GM21576 (cell line): ENCODE data around the gene PAN2.
"Not testable (repeated sequence)": the region's sequence is repeated elsewhere in the genome, so short reads cannot be mapped to it uniquely, and the experiment has no call there.

Experiments used
- ATAC-seq: cut with Tn5 transposase; IDR thresholded peaks from one replicate; pipeline ENCODE4 v1.9.1; 2021; ENCODE audit warnings: mild to moderate bottlenecking, moderate library complexity; ENCODE audit not compliant: unreplicated experiment

Gene PAN2

DNA sequence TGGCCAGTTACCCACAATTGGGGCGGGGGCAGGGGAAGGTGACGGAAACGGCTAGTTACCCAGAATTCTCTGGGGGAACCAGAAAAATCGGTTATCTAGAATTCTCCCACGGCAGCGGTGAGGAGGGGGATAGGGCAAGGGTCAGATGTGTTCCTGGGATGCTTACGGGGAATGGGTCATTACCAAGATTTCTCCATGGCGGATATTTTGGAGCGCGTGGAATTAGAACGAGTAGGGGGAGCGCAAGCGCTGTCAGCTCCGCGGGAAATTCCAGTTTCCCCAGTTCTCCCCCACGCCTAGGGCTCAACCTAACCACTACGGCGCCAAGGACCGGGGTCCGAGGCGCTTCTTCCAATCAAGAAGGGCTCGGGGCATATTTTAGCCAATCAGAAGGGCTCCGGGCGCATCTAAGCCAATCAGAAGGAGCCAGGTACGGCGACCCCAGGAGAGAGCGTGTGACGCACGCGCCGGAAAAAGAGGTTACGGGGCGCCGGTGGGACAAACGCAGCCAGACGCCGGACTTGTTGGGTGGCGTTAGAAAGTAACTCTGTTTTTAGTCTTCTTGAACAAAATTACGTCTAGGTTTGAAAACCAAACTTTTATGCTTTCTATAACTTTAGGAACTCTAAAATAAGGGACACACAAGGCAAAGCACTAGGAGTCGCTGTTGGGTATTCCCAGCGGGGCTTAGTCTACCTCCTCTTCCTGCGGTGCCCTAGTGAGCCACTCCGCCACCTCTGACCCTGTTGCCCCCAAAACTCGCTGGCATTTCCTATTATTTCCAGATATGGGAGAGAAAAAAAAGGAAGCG, at the start of gene PAN2:
PAN2 (minus strand) TSS at position 322 of the 811 bp plus-strand sequence. CDS start 906 bp downstream, outside the sequence.
- peak; percentile 88 for ATAC-seq

GRCh38 chr12:56382611-56383010, 48.8 kb upstream of the PAN2 start:
- no peak for ATAC-seq

GRCh38 chr12:56377989-56378316, 44.2 kb upstream of the PAN2 start:
- ATAC-seq: no peak

GRCh38 chr12:56377310-56377988, 43.6 kb upstream of the PAN2 start:
- no peak for ATAC-seq

DNA sequence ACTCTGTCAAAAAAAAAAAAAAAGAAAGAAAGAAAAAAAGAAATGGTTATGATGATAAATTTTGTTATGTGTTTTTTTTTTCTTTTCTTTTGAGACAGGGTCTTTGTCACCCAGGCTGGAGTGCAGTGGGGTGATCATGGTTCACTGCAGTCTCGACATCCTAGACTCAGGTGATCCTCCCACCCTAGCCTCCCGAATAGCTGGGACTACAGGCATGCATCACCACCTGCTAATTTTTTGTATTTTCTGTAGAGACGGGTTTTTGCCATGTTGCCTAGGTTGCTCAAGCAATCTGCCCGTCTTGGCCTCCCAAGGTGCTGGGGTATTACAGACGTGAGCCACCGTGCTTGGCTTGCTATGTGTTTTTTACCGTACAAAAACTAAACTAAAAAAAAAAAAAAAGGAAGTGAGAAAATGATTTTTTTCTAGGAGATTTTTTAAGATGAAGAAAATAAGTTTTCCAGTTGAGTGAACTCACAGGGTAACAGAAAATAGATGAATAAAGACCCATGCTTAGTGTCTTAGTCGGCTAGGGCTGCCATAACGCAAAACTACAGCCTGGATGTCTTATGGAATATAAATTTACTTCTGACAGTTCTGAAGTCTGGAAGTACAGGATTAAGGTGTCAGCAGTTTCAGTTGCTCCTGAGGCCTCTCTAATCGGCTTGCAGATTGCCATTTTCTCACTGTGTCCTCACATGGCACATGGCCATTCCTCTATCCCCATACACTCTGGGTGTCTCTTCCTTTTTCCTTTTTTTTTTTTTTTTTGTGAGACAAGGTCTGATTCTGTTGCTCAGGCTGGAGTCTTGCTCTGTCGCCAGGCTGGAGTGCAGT, 42.0 kb upstream of the PAN2 start:
- peak; percentile 70 for ATAC-seq

- ATAC-seq: peak; percentile 34
These were observed 41.2 kb upstream of the PAN2 start for GRCh38 chr12:56374726-56375597.

DNA sequence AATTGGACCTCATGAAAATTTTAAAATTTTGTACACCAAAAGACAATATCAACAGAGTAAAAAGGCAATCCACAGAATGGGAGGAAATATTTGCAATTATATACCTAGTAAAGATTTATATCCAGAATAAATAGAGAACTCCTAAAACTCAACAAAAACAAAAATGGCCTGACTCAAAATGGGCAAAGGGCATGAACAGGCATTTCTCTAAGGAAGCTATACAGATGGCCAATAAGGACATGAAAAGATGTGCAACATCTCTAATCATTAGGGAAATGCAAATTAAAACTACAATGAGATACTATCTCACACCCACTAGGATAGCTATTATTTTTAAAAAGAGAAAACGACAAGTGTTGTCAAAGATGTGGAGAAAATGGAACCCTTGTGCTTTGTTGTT, 39.7 kb upstream of the PAN2 start:
- ATAC-seq: no peak

GRCh38 chr12:56366948-56367347, 33.1 kb upstream of the PAN2 start:
- ATAC-seq: no peak

- no peak for ATAC-seq
These were observed 28.6 kb upstream of the PAN2 start, which contains the start of gene APOF for GRCh38 chr12:56362130-56363059. Gene APOF (minus strand): TSS chr12:56362857. CDS start chr12:56362745, 112 bp downstream.

DNA sequence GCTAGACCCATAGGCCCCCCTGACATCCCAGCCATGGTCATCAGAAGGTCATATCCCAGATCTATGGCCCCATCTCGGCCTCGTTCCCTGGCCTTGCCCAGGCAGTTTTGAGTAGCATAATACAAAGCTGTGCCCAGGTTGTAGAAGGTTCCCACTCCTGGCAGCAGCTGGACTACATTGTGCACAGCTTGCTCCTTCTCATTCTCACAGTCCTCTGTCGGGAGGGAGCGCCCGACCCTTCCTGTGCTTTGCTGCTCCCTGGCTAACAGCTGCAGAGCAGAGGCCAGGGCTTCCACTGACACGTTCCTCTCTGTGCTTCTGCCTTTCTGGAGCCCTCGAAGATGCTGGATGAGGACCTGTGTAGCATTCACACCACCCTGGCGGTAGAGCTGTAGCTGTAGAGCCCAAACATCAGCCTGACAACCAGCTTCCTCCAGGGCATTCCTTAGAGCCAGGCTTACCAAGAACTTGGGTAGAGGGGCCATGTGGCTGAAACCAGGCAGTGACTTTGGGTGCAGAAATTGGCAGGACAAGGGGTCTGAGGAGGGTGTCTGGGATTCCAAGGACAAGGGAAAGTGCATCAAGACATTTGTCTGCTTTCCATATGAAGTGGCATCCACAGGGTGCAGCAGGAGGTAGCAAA, 27.8 kb upstream of the PAN2 start:
- ATAC-seq: no peak

DNA sequence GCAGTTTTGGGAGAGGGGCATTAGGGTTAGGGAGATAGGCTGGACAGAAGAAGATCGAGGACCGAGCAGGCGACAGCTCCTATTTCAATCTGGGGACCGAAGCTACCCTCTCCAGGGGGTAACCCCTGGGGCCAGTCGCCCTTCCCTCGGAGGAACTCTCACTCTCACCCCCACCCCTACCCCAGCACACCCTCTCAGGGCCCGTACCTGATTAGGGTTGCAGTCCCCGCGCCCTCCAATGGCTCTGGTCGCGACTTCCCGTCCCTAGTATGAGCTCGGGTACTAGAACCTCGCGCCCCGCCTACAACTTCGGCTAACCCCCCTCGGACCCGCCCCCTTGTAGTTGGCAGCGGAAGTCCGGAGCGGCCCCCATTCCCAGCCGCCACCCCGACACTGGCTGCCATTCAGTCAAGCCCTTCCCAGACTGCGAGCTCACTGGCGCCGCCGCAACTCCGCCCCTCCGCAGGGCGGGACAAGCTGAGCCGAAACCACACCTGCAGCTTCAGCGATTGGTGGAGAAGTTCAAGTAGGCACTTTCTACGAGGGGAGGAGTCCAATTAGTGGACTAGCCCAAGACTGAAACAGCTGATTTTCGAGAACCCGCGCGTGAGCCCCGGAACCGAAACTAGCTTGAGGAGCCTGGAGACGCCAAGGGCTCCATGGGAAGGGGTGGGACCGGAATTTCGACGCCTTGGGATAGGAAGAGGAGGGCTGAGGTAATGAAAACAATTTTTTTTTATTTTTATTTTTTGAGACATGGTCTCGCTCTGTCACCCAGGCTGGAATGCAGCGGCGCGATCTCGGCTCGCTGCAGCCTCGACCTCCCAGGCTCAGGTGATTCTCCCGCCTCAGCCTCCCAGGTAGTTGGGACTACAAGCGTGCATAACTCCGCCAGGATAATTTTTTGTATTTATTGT, 26.3 kb upstream of the PAN2 start, which contains the start of gene STAT2:
STAT2 (minus strand) TSS at position 257 of the 917 bp plus-strand sequence. CDS start 3,536 bp downstream, outside the sequence.
- peak; percentile 90 for ATAC-seq

GRCh38 chr12:56358836-56359532, 25.2 kb upstream of the PAN2 start:
- ATAC-seq: no peak

DNA sequence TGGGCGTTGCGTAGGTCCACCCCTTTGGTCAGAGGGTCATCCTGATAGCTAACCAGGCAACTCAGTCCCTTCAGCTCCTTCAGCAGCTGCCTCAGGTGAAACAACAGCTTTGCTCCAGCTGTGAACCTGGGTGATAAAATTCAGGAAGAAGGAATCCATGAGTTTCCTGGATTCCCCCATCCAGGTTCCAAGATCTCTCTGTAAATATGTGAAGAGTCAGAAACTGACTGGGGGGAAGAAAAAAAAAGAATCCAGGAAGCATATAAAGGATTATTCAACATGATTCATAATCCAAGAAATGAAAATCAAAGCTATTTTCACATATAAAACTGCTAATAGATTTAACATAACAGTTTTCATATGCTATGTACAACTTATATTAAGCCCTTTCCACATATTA, 17.5 kb upstream of the PAN2 start:
- ATAC-seq: no peak

DNA sequence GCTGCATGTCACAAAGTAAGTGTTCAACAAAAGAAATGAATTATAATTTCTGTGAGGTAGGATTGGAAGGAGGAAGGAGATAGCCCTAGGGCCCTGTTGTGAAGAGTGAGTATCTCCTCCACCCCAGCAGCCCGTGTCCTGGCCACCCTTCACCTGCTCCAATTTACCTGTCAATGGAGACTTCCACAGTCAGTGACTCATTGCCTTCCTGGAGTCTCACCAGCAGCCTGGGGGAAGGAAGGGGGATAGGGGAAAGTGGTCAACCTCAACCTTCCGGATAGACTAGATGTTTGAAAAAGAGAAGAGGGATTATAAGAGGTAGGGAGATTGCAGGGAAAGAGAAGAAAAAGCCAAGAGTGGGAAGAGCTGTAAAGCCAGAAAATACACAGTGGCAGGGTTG, 16.9 kb upstream of the PAN2 start:
- no peak for ATAC-seq

DNA sequence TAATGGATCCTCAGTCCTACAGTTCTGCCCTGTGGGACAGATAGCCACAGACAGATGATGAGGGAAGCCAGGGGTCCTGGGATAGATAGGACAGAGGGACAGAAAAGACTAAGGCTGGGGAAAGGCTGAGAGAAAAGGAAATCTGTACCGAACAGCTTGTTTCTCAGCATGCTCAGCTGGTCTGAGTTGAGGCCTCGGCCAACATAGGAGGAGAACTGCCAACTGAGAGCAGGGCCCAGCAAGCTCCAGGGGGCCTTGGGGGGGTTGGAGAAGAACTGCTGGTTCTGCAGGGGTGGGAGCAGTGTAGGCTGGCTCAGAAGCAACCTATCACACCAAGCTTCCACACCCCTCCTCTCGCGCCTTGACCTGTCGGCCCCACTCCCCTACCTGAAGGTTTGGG, 15.0 kb upstream of the PAN2 start:
- no peak for ATAC-seq

DNA sequence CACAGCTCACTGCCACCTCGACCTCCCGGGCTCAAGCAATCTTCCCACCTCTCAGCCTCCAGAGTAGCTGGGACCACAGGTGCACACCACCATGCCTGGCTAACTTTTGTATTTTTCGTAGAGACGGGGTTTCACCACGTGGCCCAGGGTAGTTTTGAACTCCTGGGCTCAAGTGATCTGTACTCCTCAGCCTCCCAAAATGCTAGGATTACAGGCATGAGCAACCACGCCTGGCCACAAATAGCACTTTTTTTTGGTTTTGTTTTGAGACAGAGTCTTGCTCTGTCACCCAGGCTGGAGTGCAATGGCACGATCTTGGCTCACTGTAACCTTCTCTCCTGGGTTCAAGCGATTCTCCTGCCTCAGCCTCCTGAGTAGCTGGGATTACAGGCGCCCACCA, 13.5 kb upstream of the PAN2 start:
- ATAC-seq: not testable (repeated sequence)

DNA sequence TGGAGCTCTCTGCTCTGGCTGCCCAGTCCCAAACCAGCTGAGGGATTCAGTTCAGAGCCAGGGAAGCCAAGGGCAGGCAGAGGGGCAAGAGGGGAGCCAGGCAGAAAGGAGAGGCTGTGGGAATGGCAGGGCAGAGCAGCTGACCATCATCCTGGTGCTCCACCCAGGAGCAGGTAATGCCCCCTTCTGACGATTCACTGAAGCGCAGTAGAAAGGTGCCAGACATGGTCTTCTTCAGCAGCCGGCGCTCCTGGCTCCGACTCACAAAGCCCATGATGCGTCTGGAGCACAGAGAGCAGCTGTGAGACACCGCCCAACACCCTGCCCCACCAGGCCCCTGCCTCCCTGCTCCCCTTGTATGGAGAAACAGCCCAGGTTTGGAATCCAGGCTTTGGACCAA, 12.9 kb upstream of the PAN2 start:
- ATAC-seq: no peak
